Measurements from ENCODE around the gene GIPR. TPM values are rescaled to one million over a fixed set of nuclear protein-coding genes. Genes with fewer than 3 reads are reported as not detected.
A peak's percentile ranks its signal among the peaks of the same experiment; 100 is the strongest.

GIPR gene
- total RNA-seq, 1 donor from 2014 or later, result 27.2 TPM

DNA sequence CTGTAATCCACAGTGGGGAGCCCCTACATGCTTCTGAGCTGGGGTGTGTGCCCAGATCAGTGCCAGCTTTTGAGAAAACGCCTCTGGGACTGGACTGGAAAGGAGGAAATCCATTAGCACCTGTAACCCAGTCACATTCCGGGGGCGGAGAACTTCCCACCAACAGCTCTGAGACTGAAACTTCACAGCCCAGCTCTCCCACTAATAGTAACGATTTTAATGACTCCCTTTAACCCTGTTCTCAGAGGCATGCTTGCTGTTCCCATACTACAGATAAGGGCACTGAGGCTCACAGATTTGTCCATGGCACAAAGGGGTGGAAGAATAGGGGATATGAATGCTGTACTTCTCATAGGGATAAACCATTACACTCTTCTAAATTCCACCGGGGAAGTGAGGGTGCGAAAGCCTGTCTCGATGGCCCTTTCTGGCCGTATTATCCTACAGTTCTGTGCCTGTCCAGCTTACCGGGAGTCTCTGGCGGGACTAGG, 61.8 kb downstream of the GIPR start:
- Mint-ChIP-seq H3K27ac (peak overlapping the region; percentile 90), H3K4me3 (ENCODE audit: low read depth) (peak overlapping the region; percentile 90), H3K9me3 (ENCODE audit: low read depth) (no peaks in the 10 kb centered on the region), H3K27me3 (no peaks in the 10 kb centered on the region), H3K4me1 (ENCODE audit: low read depth) (peaks cover 12% of the 10 kb centered on the region), H3K36me3 (ENCODE audit: insufficient read depth) (no peaks in the 10 kb centered on the region)
- no peak for DNase-seq (ENCODE audit: low spot score, unreplicated experiment)
- TF ChIP-seq, protein P1, sequence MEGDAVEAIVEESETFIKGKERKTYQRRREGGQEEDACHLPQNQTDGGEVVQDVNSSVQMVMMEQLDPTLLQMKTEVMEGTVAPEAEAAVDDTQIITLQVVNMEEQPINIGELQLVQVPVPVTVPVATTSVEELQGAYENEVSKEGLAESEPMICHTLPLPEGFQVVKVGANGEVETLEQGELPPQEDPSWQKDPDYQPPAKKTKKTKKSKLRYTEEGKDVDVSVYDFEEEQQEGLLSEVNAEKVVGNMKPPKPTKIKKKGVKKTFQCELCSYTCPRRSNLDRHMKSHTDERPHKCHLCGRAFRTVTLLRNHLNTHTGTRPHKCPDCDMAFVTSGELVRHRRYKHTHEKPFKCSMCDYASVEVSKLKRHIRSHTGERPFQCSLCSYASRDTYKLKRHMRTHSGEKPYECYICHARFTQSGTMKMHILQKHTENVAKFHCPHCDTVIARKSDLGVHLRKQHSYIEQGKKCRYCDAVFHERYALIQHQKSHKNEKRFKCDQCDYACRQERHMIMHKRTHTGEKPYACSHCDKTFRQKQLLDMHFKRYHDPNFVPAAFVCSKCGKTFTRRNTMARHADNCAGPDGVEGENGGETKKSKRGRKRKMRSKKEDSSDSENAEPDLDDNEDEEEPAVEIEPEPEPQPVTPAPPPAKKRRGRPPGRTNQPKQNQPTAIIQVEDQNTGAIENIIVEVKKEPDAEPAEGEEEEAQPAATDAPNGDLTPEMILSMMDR (IDR thresholded peaks at IDR 0.05; ENCODE audit: unreplicated experiment), result no peak

GRCh38 chr19:45730368-45731288, 62.6 kb downstream of the GIPR start, which contains the start of gene FBXO46:
Gene FBXO46, minus strand, starts transcription at chr19:45730896. Its CDS starts 17,401 bp downstream, at chr19:45713495.
- H3K4me3 Mint-ChIP-seq (ENCODE audit: low read depth), result peak within 1 kb of the TSS; percentile 90
- peak; percentile 92 for DNase-seq (ENCODE audit: low spot score, unreplicated experiment)
- no peaks in the 10 kb centered on the region for H3K27me3 Mint-ChIP-seq
- TF ChIP-seq, protein P1 (IDR thresholded peaks at IDR 0.05; ENCODE audit: unreplicated experiment), result peak; percentile 15
- no peaks in the 10 kb centered on the region for H3K36me3 Mint-ChIP-seq (ENCODE audit: insufficient read depth)
- H3K27ac Mint-ChIP-seq, result peak within 1 kb of the TSS; percentile 90
- peaks cover 12% of the 10 kb centered on the region for H3K4me1 Mint-ChIP-seq (ENCODE audit: low read depth)
- no peaks in the 10 kb centered on the region for H3K9me3 Mint-ChIP-seq (ENCODE audit: low read depth)

Small RNA genes lying within 50 kb of the gene (microRNA-seq; reads per million reads assigned to microRNA genes)
- gene MIR330 (ENCODE audit: borderline number of aligned reads, unreplicated experiment) (340 reads per million, percentile 68 among the genes with 10 or more reads in this experiment), gene MIR642A (ENCODE audit: borderline number of aligned reads, unreplicated experiment) (not detected), gene MIR642B (ENCODE audit: borderline number of aligned reads, unreplicated experiment) (not detected)

Other genes starting within 250 kb of the GIPR start
- gene ERCC1, start 244.3 kb upstream of the GIPR start, total RNA-seq, result 58.5 and 64.8 TPM in 2 replicates
- gene FOSB, start 200.2 kb upstream of the GIPR start, total RNA-seq, result 5.3 and 7.3 TPM in 2 replicates
- 17.9 and 21.6 TPM in 2 replicates for gene RTN2, start 171.2 kb upstream of the GIPR start, total RNA-seq
- 0.62 TPM in 1 of 2 replicates, not detected in the other for gene PPM1N, start 169.8 kb upstream of the GIPR start, total RNA-seq
- 93.4 and 94.9 TPM in 2 replicates for gene VASP, start 160.7 kb upstream of the GIPR start, total RNA-seq
- gene OPA3, start 83.4 kb upstream of the GIPR start, total RNA-seq, result 14.4 and 16.5 TPM in 2 replicates
- gene GPR4, start 66.0 kb upstream of the GIPR start, total RNA-seq, result not detected in 2 replicates
- 28.6 and 29.8 TPM in 2 replicates for gene EML2, start 28.8 kb upstream of the GIPR start, total RNA-seq
- 401 and 414 TPM in 2 replicates for gene SNRPD2, start 23.7 kb downstream of the GIPR start, total RNA-seq
- gene QPCTL, start 24.4 kb downstream of the GIPR start, total RNA-seq, result 9.0 and 10.8 TPM in 2 replicates
- 41.6 and 44.7 TPM in 2 replicates for gene FBXO46, start 62.7 kb downstream of the GIPR start, total RNA-seq
- not detected in 2 replicates for gene MEIOSIN, start 65.2 kb downstream of the GIPR start, total RNA-seq
- gene SIX5, start 101.0 kb downstream of the GIPR start, total RNA-seq, result 36.9 and 42.3 TPM in 2 replicates
- 117 and 122 TPM in 2 replicates for gene DMPK, start 114.3 kb downstream of the GIPR start, total RNA-seq
- 99.4 and 108 TPM in 2 replicates for gene DMWD, start 124.6 kb downstream of the GIPR start, total RNA-seq
- gene RSPH6A, start 147.1 kb downstream of the GIPR start, total RNA-seq, result 0.42 and 0.48 TPM in 2 replicates
- 112 and 114 TPM in 2 replicates for gene SYMPK, start 194.9 kb downstream of the GIPR start, total RNA-seq
- gene FOXA3, start 196.1 kb downstream of the GIPR start, total RNA-seq, result 23.5 and 25.4 TPM in 2 replicates
- 30.4 and 35.0 TPM in 2 replicates for gene IRF2BP1, start 217.9 kb downstream of the GIPR start, total RNA-seq
- 11.1 and 11.8 TPM in 2 replicates for gene MYPOP, start 234.4 kb downstream of the GIPR start, total RNA-seq
- not detected in 2 replicates for gene NANOS2, start 246.6 kb downstream of the GIPR start, total RNA-seq

All from progenitor cell of endocrine pancreas (in vitro differentiated cells).